NCI-H2196 treated with DMSO at 0.1 percent for 48 hours (cell line): ENCODE measurements around the gene OR13C8.

Experiments
- DNase-seq: peaks from one replicate; lab custom pipeline; 2025; ENCODE audit not compliant: unreplicated experiment; lab: John Stamatoyannopoulos, UW

Gene OR13C8

GRCh38 chr9:104611213-104611612 is 42.2 kb downstream of the OR13C8 start:
- DNase-seq, result no peak

DNA sequence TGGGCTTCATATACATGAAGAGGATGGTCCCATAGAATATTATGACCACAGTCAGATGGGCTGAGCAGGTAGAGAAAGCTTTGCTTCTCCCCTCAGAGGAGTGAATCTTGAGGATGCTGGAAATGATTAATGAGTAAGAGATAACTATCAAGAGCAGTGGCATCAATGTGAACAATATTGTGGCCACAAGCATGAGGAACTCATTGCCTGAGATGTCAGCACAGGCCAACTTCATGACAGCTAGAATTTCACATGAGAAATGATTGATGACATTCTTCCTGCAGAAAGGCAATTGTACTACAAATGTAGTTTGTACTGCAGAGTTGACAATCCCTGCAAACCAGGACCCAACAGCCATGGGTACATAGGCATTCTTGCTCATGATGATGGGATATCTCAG is 48.5 kb downstream of the OR13C8 start:
- DNase-seq, result no peak

DNA sequence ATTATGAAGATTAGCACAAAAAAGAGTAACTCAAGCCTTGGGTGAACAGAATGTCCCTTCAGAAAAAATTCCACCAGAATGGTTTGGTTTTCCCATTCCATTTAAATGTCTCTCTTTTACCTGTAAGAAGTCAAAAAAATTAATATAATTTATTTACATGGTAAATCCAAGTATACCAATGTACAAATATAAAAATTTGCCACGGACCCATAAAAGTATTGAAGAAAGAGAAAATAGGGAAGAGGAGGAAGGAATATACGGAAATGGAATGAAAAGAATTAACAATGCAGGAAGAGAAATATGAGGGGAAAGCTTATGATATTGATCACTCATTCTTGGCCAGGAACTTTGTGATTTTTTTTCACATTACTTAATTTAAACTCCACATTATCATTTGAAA is 49.1 kb downstream of the OR13C8 start, which contains the start of gene OR13C9:
Gene OR13C9, minus strand, starts transcription at position 101 of the 400 bp plus-strand sequence. Its CDS starts 0 bp downstream, at position 101.
- no peak for DNase-seq
